Measurements from ENCODE around the gene HCRT.

GRCh38 chr17:42225646-42226045 lies 40.4 kb upstream of the HCRT start:
- TF ChIP-seq, protein P1, sequence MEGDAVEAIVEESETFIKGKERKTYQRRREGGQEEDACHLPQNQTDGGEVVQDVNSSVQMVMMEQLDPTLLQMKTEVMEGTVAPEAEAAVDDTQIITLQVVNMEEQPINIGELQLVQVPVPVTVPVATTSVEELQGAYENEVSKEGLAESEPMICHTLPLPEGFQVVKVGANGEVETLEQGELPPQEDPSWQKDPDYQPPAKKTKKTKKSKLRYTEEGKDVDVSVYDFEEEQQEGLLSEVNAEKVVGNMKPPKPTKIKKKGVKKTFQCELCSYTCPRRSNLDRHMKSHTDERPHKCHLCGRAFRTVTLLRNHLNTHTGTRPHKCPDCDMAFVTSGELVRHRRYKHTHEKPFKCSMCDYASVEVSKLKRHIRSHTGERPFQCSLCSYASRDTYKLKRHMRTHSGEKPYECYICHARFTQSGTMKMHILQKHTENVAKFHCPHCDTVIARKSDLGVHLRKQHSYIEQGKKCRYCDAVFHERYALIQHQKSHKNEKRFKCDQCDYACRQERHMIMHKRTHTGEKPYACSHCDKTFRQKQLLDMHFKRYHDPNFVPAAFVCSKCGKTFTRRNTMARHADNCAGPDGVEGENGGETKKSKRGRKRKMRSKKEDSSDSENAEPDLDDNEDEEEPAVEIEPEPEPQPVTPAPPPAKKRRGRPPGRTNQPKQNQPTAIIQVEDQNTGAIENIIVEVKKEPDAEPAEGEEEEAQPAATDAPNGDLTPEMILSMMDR (IDR thresholded peaks at IDR 0.05; ENCODE audit: low read depth, low read length, poor library complexity, severe bottlenecking), result no peak
- no peak for TF ChIP-seq EZH2phosphoT487 (IDR thresholded peaks at IDR 0.05; ENCODE audit: borderline replicate concordance, low read length)

Measured in DOHH2 (cell line).